ENCODE results near the gene UNC5C. TPM values are rescaled to one million over a fixed set of nuclear protein-coding genes. Genes with fewer than 3 reads are reported as not detected.

Gene UNC5C
- total RNA-seq, 3 donors from 2014 or later (not counting 1 experiment from before 2014, with no cell fraction given): not detected

DNA sequence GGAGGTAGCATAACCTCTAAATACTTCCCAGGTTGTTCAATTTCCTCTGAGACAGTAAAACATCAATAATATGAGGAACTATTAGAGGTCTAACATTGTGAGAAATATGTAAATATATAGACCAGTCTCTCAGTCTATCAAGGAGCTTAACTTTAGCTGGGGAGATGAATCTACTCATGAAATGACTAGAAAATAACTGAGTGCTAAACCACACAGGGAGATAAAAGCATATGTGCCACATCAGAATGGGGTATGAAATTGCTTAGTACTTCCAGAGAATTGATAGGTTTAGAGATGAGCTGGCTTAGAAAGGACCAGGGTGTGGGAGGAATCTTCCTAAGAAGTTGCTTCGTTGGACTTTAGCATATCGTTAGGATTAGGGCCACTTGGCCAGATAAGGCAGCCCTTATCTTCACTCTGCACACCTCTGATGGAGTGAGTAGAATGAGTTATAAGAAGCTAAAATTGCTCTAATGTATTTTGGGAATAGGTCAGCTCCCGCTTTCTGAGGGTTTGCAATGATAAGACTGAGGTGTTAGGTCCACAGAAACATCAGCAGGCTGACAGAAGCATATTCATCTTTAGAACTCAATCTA is 299.2 kb downstream of the UNC5C start:
- no peak for DNase-seq
- TF ChIP-seq CTCF (IDR thresholded peaks at IDR 0.05): no peak
- H3K9me3 Mint-ChIP-seq: no peaks in the 10 kb centered on the region
- intact Hi-C loops (cut with micrococcal nuclease): no loop called here
- no peak overlapping the region for H3K4me3 Mint-ChIP-seq
- no peaks in the 10 kb centered on the region for H3K4me1 ChIP-seq (ENCODE audit: control insufficient read depth, insufficient read depth, low read length)
- 82% methylated on average over 3 of the region's 3 CpGs for WGBS (ENCODE audit: insufficient coverage)
- no peaks in the 10 kb centered on the region for H3K36me3 Mint-ChIP-seq
- H3K27ac ChIP-seq (ENCODE audit: low read length): no peak overlapping the region
- H3K27me3 Mint-ChIP-seq (ENCODE audit: low read depth in 2 of 2): no peaks in the 10 kb centered on the region
- H3K4me3 ChIP-seq (ENCODE audit: low read length): no peak overlapping the region
- no peaks in the 10 kb centered on the region for H3K9me3 ChIP-seq (ENCODE audit: control insufficient read depth, insufficient read depth, low read length)
- no peaks in the 10 kb centered on the region for H3K36me3 ChIP-seq (ENCODE audit: control insufficient read depth, insufficient read depth, low read length)
- no peak overlapping the region for H3K27ac Mint-ChIP-seq
- no peaks in the 10 kb centered on the region for H3K4me1 Mint-ChIP-seq
- ATAC-seq: no peak
- H3K27me3 ChIP-seq (ENCODE audit: control insufficient read depth, insufficient read depth, low read length): no peaks in the 10 kb centered on the region

- Histone ChIP-seq H3K4me3 (ENCODE audit: low read length) (no peak overlapping the region), H3K9me3 (ENCODE audit: control insufficient read depth, insufficient read depth, low read length) (no peaks in the 10 kb centered on the region), H3K36me3 (ENCODE audit: control insufficient read depth, insufficient read depth, low read length) (no peaks in the 10 kb centered on the region), H3K4me1 (ENCODE audit: control insufficient read depth, insufficient read depth, low read length) (no peaks in the 10 kb centered on the region), H3K27ac (ENCODE audit: low read length) (no peak overlapping the region), H3K27me3 (ENCODE audit: control insufficient read depth, insufficient read depth, low read length) (no peaks in the 10 kb centered on the region)
- no peaks in the 10 kb centered on the region for H3K27me3 Mint-ChIP-seq (ENCODE audit: low read depth in 2 of 2)
- no peak for DNase-seq
- H3K4me3 Mint-ChIP-seq: no peak overlapping the region
- H3K9me3 Mint-ChIP-seq: no peaks in the 10 kb centered on the region
- ATAC-seq: no peak
- intact Hi-C loops (cut with micrococcal nuclease): no loop called here
- no peaks in the 10 kb centered on the region for H3K4me1 Mint-ChIP-seq
- no peak overlapping the region for H3K27ac Mint-ChIP-seq
- TF ChIP-seq CTCF (IDR thresholded peaks at IDR 0.05): no peak
- WGBS (ENCODE audit: insufficient coverage): no CpG with 5 or more reads among the region's 1 CpG
- no peaks in the 10 kb centered on the region for H3K36me3 Mint-ChIP-seq
These were observed 299.9 kb downstream of the UNC5C start for GRCh38 chr4:95248720-95249425.

DNA sequence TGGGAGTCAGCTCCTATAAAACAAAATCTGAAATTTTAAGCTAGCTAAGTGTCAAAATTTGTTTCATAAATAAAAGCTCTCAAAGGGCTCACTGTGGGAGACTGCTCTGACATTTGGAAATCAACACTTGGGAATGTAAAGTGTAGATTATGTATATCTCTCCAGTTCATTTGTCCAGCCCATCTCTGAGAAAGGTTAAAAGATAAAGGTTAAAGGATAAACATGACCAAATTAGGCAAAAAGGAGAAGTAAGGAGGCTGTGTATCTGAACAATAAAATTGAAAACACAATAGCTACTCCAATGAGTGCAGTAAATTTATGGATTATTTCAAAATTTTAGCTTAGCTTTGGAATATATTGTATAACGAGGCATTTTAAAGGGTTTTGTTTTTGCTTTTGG is 304.9 kb downstream of the UNC5C start:
- H3K27ac ChIP-seq (ENCODE audit: low read length): no peak overlapping the region
- no peaks in the 10 kb centered on the region for H3K36me3 Mint-ChIP-seq
- H3K27me3 ChIP-seq (ENCODE audit: control insufficient read depth, insufficient read depth, low read length): no peaks in the 10 kb centered on the region
- no peaks in the 10 kb centered on the region for H3K4me1 Mint-ChIP-seq
- no peak overlapping the region for H3K4me3 Mint-ChIP-seq
- no peaks in the 10 kb centered on the region for H3K4me1 ChIP-seq (ENCODE audit: control insufficient read depth, insufficient read depth, low read length)
- intact Hi-C loops (cut with micrococcal nuclease): no loop called here
- DNase-seq (no peak), ATAC-seq (no peak)
- no peaks in the 10 kb centered on the region for H3K27me3 Mint-ChIP-seq (ENCODE audit: low read depth in 2 of 2)
- no peaks in the 10 kb centered on the region for H3K36me3 ChIP-seq (ENCODE audit: control insufficient read depth, insufficient read depth, low read length)
- no peak overlapping the region for H3K27ac Mint-ChIP-seq
- no peaks in the 10 kb centered on the region for H3K9me3 ChIP-seq (ENCODE audit: control insufficient read depth, insufficient read depth, low read length)
- no peak overlapping the region for H3K4me3 ChIP-seq (ENCODE audit: low read length)
- H3K9me3 Mint-ChIP-seq: peaks cover under 1 to 3% of the 10 kb centered on the region in 2 donors
- TF ChIP-seq CTCF (IDR thresholded peaks at IDR 0.05): no peak
- WGBS (ENCODE audit: insufficient coverage): 75% methylated on average over 1 of the region's 1 CpG

DNA sequence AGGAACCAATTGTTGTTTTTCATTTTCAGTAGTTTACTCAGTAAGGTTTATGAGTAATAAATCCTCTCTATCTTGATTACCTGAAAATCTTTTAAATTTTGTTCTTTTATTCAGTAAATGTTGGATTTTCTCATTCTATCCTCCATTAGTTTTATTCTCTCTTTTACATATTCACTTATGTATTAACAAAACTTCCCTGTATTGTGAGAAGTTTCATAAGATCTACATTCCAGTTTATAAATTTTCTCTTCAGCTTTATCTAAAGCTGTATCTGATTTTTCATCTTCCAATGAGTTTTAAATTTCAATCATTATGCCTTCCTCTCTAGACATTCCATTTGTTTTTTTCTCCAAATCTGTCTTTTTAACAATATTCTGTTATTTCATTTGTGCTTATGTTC is 310.2 kb downstream of the UNC5C start:
- DNase-seq: no peak

More for the DNA sequence above, 310.2 kb downstream of the UNC5C start:
- Histone ChIP-seq H3K27me3 (ENCODE audit: control insufficient read depth, insufficient read depth, low read length) (no peaks in the 10 kb centered on the region), H3K9me3 (ENCODE audit: control insufficient read depth, insufficient read depth, low read length) (no peaks in the 10 kb centered on the region), H3K4me1 (ENCODE audit: control insufficient read depth, insufficient read depth, low read length) (no peaks in the 10 kb centered on the region), H3K4me3 (ENCODE audit: low read length) (no peak overlapping the region), H3K27ac (ENCODE audit: low read length) (no peak overlapping the region), H3K36me3 (ENCODE audit: control insufficient read depth, insufficient read depth, low read length) (no peaks in the 10 kb centered on the region)
- Mint-ChIP-seq H3K4me3 (no peak overlapping the region), H3K36me3 (no peaks in the 10 kb centered on the region), H3K4me1 (no peaks in the 10 kb centered on the region), H3K9me3 (peaks cover 3 to 7% of the 10 kb centered on the region in 2 donors), H3K27ac (no peak overlapping the region), H3K27me3 (ENCODE audit: low read depth in 2 of 2) (no peaks in the 10 kb centered on the region)
- TF ChIP-seq CTCF (IDR thresholded peaks at IDR 0.05): no peak
- no peak for ATAC-seq
- intact Hi-C loops (cut with micrococcal nuclease): no loop called here
